Measurements from ENCODE around the gene VAMP3. TPM values are rescaled to one million over a fixed set of nuclear protein-coding genes. Genes with fewer than 3 reads are reported as not detected.

Gene VAMP3
- total and polyA plus RNA-seq, 9 of the 15 experiments (the other 6 are each of a cell fraction or from before 2014, with no cell fraction given), result 27.1 to 71.3 (median 47.5) TPM

DNA sequence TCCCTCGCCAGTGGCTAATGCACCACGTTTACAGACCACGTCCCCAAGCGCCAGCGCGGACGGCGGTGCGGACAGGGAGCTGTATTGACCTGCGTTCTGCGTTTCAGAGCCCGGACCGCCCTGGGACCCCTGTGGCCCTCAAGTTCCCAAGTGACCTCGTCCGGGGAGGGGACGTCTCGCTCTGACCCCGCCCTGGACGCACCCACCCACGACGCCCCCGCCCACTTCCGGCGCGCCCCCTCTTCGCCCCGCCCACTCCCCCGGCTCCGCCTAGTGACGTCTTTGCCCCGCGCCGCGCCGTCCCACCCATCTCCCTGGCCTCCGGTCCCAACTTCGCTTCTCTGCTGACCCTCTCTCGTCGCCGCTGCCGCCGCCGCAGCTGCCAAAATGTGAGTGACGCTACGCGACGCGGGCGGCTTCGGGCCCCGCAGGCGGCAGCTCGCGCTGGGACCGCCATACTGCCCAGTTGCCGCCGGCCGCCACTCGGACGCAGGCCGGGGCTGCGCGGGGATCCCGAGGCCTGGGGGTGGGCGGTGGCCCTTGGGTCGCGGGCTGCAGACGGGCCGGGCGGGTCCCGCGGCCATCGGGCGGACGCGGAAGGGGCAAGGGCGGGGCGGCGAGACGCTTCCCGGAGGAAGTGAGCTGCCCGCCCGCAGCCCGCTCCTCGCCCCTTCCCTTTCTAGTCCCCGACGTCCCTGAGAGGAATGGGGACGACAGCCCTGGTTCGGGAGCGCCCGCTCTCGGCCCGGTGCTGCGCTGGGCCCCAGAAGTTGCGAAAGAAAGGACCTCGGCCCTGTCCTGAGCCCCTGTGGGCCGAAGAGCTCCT is at the start of gene VAMP3 (continued):
- TF ChIP-seq RBM22 (IDR thresholded peaks at IDR 0.05; ENCODE audit: low read depth, low read length, poor library complexity, severe bottlenecking) (no peak), ZC3H11A (IDR thresholded peaks at IDR 0.05; ENCODE audit: low read depth, low read length) (no peak), TAF1 (IDR thresholded peaks at IDR 0.05; ENCODE audit: control insufficient read depth, extremely low read depth, insufficient read depth, low read length, severe bottlenecking) (peak; percentile 46), L3MBTL2 (IDR thresholded peaks at IDR 0.05) (peak; percentile 5; the same call in 1 of the 2 replicates), MEF2D (tag; conservative IDR thresholded peaks at IDR 0.05; ENCODE audit: low read depth) (no peak), CCAR2 (IDR thresholded peaks at IDR 0.05; ENCODE audit: low read depth, low read length) (no peak), RB1 (IDR thresholded peaks at IDR 0.05; ENCODE audit: low read depth) (peak; percentile 56), EGR1 (conservative IDR thresholded peaks at IDR 0.05) (peak; percentile 81), NRF1 (conservative IDR thresholded peaks at IDR 0.05 in 1 of 2, IDR thresholded peaks at IDR 0.05 in 1 of 2) (peak in 1 of 2 experiments; percentile 49; a peak in 2 of 4 replicates), ZBTB1 (CRISPR knock-in tag; IDR thresholded peaks at IDR 0.05; ENCODE audit: borderline replicate concordance, low read depth) (peak; percentile 79; the same call in 1 of the 2 replicates), PTBP1 (IDR thresholded peaks at IDR 0.05; ENCODE audit: low read depth, low read length) (no peak), PML (IDR thresholded peaks at IDR 0.05; ENCODE audit: low read length) (peak; percentile 22; the same call in 1 of the 2 replicates), PCBP1 (IDR thresholded peaks at IDR 0.05; ENCODE audit: low read depth, low read length, poor library complexity, severe bottlenecking) (peak; percentile 75)
- TF ChIP-seq, protein P1, sequence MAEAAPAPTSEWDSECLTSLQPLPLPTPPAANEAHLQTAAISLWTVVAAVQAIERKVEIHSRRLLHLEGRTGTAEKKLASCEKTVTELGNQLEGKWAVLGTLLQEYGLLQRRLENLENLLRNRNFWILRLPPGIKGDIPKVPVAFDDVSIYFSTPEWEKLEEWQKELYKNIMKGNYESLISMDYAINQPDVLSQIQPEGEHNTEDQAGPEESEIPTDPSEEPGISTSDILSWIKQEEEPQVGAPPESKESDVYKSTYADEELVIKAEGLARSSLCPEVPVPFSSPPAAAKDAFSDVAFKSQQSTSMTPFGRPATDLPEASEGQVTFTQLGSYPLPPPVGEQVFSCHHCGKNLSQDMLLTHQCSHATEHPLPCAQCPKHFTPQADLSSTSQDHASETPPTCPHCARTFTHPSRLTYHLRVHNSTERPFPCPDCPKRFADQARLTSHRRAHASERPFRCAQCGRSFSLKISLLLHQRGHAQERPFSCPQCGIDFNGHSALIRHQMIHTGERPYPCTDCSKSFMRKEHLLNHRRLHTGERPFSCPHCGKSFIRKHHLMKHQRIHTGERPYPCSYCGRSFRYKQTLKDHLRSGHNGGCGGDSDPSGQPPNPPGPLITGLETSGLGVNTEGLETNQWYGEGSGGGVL (CRISPR knock-in tag; IDR thresholded peaks at IDR 0.05), result no peak
- TF ChIP-seq, protein P2, sequence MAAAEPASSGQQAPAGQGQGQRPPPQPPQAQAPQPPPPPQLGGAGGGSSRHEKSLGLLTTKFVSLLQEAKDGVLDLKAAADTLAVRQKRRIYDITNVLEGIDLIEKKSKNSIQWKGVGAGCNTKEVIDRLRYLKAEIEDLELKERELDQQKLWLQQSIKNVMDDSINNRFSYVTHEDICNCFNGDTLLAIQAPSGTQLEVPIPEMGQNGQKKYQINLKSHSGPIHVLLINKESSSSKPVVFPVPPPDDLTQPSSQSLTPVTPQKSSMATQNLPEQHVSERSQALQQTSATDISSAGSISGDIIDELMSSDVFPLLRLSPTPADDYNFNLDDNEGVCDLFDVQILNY (CRISPR knock-in tag; IDR thresholded peaks at IDR 0.05), result 0 out of 2 replicates have a peak, but pooled peaks have one; percentile 40
- TF ChIP-seq, protein P3, sequence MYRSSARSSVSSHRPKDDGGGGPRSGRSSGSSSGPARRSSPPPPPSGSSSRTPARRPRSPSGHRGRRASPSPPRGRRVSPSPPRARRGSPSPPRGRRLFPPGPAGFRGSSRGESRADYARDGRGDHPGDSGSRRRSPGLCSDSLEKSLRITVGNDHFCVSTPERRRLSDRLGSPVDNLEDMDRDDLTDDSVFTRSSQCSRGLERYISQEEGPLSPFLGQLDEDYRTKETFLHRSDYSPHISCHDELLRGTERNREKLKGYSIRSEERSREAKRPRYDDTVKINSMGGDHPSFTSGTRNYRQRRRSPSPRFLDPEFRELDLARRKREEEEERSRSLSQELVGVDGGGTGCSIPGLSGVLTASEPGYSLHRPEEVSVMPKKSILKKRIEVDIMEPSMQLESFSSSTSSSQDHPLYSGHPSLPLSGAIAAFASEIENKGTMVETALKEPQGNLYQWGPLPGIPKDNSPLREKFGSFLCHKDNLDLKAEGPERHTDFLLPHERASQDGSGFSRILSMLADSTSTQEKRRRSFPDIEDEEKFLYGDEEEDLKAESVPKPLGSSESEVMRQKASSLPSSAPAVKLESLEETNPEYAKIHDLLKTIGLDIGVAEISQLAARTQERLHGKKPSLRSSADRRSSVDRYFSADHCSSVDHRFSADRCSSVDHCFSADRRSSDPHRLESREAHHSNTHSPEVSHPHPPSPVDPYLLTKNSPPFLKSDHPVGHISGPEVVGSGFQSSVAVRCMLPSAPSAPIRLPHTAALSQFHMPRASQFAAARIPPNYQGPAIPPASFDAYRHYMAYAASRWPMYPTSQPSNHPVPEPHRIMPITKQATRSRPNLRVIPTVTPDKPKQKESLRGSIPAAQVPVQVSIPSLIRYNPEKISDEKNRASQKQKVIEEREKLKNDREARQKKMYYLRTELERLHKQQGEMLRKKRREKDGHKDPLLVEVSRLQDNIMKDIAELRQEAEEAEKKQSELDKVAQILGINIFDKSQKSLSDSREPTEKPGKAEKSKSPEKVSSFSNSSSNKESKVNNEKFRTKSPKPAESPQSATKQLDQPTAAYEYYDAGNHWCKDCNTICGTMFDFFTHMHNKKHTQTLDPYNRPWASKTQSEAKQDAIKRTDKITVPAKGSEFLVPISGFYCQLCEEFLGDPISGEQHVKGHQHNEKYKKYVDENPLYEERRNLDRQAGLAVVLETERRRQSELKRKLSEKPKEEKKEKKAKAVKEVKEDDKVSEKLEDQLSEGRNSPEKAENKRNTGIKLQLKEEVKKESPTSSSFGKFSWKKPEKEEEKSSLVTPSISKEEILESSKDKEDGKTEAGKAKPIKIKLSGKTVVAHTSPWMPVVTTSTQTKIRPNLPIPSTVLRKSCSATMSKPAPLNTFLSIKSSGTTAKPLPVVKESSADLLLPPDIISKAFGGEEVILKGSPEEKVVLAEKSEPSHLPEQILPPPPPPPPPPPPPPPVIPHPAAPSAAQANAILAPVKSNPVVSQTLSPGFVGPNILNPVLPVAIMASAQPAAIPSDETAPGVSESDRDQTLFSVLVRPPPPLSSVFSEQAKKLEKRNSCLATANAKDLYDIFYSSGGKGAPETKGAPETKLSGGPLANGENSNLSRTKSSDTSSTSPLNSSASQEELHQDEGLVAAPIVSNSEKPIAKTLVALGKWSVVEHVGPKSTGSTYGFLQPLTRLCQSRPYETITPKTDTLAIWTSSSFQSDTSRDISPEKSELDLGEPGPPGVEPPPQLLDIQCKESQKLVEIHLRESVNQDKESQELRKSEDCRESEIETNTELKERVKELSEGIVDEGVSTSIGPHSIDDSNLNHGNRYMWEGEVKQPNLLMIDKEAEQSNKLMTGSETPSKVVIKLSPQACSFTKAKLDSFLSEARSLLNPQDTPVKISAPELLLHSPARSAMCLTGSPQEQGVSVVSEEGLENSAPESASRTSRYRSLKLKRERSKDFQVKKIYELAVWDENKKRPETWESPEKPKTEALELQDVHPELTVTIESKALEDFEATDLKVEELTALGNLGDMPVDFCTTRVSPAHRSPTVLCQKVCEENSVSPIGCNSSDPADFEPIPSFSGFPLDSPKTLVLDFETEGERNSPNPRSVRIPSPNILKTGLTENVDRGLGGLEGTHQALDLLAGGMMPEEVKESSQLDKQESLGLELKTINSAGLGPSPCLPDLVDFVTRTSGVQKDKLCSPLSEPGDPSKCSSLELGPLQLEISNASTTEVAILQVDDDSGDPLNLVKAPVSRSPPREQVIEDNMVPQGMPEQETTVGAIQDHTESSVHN (IDR thresholded peaks at IDR 0.05; ENCODE audit: borderline replicate concordance in 1 of 2, low read depth in 1 of 2), result no peak
